ENCODE results near the gene GGA2.

DNA sequence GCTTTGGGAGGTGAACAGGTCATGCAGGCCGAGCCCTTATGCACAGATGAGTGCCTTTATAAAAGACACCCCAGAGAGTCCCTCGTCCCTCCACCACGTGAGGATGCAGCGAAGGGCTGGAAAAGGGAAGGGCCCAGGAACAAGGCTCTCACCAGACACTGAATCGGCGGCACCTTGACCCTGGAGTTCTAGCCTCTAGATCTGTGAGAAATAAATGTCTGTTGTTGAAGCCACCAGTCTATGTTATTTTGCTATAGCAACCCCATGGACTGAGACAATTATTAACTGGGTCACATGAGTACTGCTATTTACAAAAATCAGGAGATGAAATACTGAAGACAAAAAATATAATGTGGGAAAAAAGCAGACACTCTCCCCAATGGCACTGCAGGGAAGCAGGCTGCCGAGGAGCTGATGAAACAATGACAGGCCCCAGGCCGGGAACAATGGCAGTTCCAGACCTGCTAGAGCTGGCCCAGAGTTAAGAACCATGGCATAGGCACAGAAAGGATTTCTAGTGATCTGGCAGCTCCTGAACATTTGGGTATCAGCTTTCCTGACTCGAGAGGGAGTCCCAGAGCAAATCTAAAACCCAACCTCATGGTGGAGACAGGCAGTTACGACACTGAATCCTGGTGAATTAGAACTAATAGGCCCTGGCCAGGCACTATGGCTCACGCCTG is 17.8 kb upstream of the GGA2 start:
- TF ChIP-seq, protein P1, sequence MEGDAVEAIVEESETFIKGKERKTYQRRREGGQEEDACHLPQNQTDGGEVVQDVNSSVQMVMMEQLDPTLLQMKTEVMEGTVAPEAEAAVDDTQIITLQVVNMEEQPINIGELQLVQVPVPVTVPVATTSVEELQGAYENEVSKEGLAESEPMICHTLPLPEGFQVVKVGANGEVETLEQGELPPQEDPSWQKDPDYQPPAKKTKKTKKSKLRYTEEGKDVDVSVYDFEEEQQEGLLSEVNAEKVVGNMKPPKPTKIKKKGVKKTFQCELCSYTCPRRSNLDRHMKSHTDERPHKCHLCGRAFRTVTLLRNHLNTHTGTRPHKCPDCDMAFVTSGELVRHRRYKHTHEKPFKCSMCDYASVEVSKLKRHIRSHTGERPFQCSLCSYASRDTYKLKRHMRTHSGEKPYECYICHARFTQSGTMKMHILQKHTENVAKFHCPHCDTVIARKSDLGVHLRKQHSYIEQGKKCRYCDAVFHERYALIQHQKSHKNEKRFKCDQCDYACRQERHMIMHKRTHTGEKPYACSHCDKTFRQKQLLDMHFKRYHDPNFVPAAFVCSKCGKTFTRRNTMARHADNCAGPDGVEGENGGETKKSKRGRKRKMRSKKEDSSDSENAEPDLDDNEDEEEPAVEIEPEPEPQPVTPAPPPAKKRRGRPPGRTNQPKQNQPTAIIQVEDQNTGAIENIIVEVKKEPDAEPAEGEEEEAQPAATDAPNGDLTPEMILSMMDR (conservative IDR thresholded peaks at IDR 0.05; ENCODE audit: low read depth, low read length) = no peak
- TF ChIP-seq EZH2phosphoT487 (IDR thresholded peaks at IDR 0.05; ENCODE audit: borderline replicate concordance, low read length) = no peak
